SK-N-SH treated with all-trans-retinoic acid at 6 μM for 48 hours (cell line): ENCODE measurements around the gene ADGRF1.
A peak's percentile ranks its signal among the peaks of the same experiment; 100 is the strongest.
"Not testable (repeated sequence)": the region's sequence is repeated elsewhere in the genome, so short reads cannot be mapped to it uniquely, and the experiment has no call there.

Experiments
- ATAC-seq: fragments of 200-7000 bp; cut with Tn5 transposase; 3 replicates; pipeline ENCODE4 v1.9.1; 2020; ENCODE audit warnings: mild to moderate bottlenecking, moderate library complexity
- ARNTL ChIP-seq: fragments of 450-650 bp; formaldehyde crosslinking; IDR thresholded peaks from 2 replicates; pipeline ENCODE4 v1.5.0; 2020; ENCODE audit warnings: low read depth, mild to moderate bottlenecking, moderate library complexity, borderline replicate concordance
- CSDC2 ChIP-seq: fragments of 250-450 bp; sonication (Bioruptor Pico); IDR thresholded peaks from 2 replicates; pipeline ENCODE4 v1.5.0; 2020; ENCODE audit warnings: mild to moderate bottlenecking, moderate library complexity
- GLIS3 ChIP-seq: fragments of 250-450 bp; sonication (Bioruptor Pico); IDR thresholded peaks from 2 replicates; pipeline ENCODE4 v1.5.0; 2020; ENCODE audit warnings: mild to moderate bottlenecking, moderate library complexity
- ISL1 ChIP-seq: fragments of 250-450 bp; sonication (Bioruptor Pico); IDR thresholded peaks from 2 replicates; pipeline ENCODE4 v2.1.2; 2022; ENCODE audit warnings: mild to moderate bottlenecking, moderate library complexity
- OSR1 ChIP-seq: fragments of 250-450 bp; sonication (Bioruptor Pico); IDR thresholded peaks from 2 replicates; pipeline ENCODE4 v1.8.0; 2022; ENCODE audit warnings: moderate library complexity, mild to moderate bottlenecking, inconsistent platforms
- PATZ1 ChIP-seq: fragments of 250-450 bp; sonication (Bioruptor Pico); IDR thresholded peaks from 2 replicates; pipeline ENCODE4 v1.8.0; 2020; ENCODE audit warnings: mild to moderate bottlenecking, moderate library complexity, borderline replicate concordance
- POU6F1 ChIP-seq: fragments of 250-450 bp; sonication (Bioruptor Pico); IDR thresholded peaks from 2 replicates; pipeline ENCODE4 v1.8.0; 2021; ENCODE audit warnings: low read depth, mild to moderate bottlenecking, moderate library complexity, borderline replicate concordance
- RARB ChIP-seq: fragments of 250-450 bp; sonication (Bioruptor Pico); IDR thresholded peaks from 2 replicates; pipeline ENCODE4 v1.8.0; 2021; ENCODE audit warnings: mild to moderate bottlenecking, moderate library complexity
- SNAI2 ChIP-seq: fragments of 250-450 bp; sonication (Bioruptor Pico); IDR thresholded peaks from 2 replicates; pipeline ENCODE4 v1.5.0; 2020; ENCODE audit warnings: mild to moderate bottlenecking, moderate library complexity
- ZFP3 ChIP-seq: fragments of 250-450 bp; sonication (Bioruptor Pico); IDR thresholded peaks from 2 replicates; pipeline ENCODE4 v1.5.0; 2020; ENCODE audit warnings: mild to moderate bottlenecking, moderate library complexity
- ZNF70 ChIP-seq: fragments of 450-650 bp; formaldehyde crosslinking; IDR thresholded peaks from 2 replicates; pipeline ENCODE4 v1.5.0; 2020; ENCODE audit warnings: mild to moderate bottlenecking, moderate library complexity
- TF ChIP-seq, protein P1 (sequence below): fragments of 250-450 bp; sonication (Bioruptor Pico); IDR thresholded peaks from 2 replicates; pipeline ENCODE4 v1.5.0; 2020; ENCODE audit warnings: mild to moderate bottlenecking, moderate library complexity
- TF ChIP-seq, protein P2 (sequence below): fragments of 250-450 bp; sonication (Bioruptor Pico); IDR thresholded peaks from 2 replicates; pipeline ENCODE4 v1.5.1; 2020; ENCODE audit warnings: low read depth, mild to moderate bottlenecking, moderate library complexity
- TF ChIP-seq, protein P3 (sequence below): fragments of 250-450 bp; sonication (Bioruptor Pico); IDR thresholded peaks from 2 replicates; pipeline ENCODE4 v1.5.1; 2021; ENCODE audit warnings: mild to moderate bottlenecking, moderate library complexity

The ADGRF1 gene

GRCh38 chr6:47057830-47058540 lies 15.9 kb upstream of the ADGRF1 start:
- TF ChIP-seq CSDC2 (CRISPR knock-in tag) (no peak), ISL1 (peak; percentile 86)
- TF ChIP-seq, protein P1, sequence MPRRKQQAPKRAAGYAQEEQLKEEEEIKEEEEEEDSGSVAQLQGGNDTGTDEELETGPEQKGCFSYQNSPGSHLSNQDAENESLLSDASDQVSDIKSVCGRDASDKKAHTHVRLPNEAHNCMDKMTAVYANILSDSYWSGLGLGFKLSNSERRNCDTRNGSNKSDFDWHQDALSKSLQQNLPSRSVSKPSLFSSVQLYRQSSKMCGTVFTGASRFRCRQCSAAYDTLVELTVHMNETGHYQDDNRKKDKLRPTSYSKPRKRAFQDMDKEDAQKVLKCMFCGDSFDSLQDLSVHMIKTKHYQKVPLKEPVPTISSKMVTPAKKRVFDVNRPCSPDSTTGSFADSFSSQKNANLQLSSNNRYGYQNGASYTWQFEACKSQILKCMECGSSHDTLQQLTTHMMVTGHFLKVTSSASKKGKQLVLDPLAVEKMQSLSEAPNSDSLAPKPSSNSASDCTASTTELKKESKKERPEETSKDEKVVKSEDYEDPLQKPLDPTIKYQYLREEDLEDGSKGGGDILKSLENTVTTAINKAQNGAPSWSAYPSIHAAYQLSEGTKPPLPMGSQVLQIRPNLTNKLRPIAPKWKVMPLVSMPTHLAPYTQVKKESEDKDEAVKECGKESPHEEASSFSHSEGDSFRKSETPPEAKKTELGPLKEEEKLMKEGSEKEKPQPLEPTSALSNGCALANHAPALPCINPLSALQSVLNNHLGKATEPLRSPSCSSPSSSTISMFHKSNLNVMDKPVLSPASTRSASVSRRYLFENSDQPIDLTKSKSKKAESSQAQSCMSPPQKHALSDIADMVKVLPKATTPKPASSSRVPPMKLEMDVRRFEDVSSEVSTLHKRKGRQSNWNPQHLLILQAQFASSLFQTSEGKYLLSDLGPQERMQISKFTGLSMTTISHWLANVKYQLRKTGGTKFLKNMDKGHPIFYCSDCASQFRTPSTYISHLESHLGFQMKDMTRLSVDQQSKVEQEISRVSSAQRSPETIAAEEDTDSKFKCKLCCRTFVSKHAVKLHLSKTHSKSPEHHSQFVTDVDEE (CRISPR knock-in tag), result no peak
- no peak for ATAC-seq

DNA sequence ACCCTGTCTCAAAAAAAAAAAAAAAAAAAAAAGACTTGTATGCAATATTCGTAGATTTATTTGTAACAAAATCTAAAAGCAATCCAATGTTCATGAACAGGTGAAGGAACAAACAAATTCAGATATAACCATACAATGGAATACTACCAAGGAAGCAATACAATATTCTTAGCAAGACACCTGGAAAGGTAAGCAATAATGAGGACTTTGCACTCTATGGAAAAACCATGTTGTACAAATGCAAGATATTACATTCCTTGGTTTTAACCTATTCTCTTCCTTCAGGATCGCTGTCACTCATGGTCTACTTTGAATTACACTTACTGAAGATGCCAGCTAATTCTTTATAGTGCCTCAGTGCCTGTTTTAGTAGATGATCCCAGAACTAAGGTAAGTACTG lies 14.7 kb upstream of the ADGRF1 start:
- TF ChIP-seq, protein P1 (CRISPR knock-in tag), result no peak
- TF ChIP-seq, protein P2, sequence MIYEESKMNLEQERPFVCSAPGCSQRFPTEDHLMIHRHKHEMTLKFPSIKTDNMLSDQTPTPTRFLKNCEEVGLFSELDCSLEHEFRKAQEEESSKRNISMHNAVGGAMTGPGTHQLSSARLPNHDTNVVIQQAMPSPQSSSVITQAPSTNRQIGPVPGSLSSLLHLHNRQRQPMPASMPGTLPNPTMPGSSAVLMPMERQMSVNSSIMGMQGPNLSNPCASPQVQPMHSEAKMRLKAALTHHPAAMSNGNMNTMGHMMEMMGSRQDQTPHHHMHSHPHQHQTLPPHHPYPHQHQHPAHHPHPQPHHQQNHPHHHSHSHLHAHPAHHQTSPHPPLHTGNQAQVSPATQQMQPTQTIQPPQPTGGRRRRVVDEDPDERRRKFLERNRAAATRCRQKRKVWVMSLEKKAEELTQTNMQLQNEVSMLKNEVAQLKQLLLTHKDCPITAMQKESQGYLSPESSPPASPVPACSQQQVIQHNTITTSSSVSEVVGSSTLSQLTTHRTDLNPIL (CRISPR knock-in tag), result no peak
- no peak for TF ChIP-seq ARNTL (CRISPR knock-in tag)
- TF ChIP-seq PATZ1 (CRISPR knock-in tag), result no peak
- TF ChIP-seq POU6F1, result no peak
- no peak for TF ChIP-seq GLIS3 (CRISPR knock-in tag)
- no peak for TF ChIP-seq ZFP3 (CRISPR knock-in tag)
- TF ChIP-seq ZNF70, result no peak
- TF ChIP-seq SNAI2 (CRISPR knock-in tag), result no peak
- ATAC-seq, result no peak

DNA sequence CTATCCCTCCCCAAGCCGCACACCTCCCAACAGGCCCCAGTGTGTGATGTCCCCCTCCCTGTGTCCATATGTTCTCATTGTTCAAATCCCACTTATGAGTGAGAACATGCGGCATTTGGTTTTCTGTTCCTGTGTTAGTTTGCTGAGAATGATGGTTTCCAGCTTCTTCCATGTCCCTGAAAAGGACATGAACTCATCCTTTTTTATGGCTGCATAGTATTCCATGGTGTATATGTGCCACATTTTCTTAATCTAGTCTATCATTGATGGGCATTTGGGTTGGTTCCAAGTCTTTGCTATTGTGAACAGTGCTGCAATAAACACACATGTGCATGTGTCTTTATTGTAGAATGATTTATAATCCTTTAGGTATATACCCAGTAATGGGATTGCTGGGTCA lies 12.2 kb upstream of the ADGRF1 start:
- not testable (repeated sequence) for ATAC-seq

GRCh38 chr6:47048638-47049037 lies 6.5 kb upstream of the ADGRF1 start:
- ATAC-seq, result no peak
- TF ChIP-seq OSR1 (CRISPR knock-in tag) (no peak), RARB (CRISPR knock-in tag) (no peak), ZFP3 (CRISPR knock-in tag) (no peak), ISL1 (no peak), GLIS3 (CRISPR knock-in tag) (no peak)
- TF ChIP-seq, protein P3, sequence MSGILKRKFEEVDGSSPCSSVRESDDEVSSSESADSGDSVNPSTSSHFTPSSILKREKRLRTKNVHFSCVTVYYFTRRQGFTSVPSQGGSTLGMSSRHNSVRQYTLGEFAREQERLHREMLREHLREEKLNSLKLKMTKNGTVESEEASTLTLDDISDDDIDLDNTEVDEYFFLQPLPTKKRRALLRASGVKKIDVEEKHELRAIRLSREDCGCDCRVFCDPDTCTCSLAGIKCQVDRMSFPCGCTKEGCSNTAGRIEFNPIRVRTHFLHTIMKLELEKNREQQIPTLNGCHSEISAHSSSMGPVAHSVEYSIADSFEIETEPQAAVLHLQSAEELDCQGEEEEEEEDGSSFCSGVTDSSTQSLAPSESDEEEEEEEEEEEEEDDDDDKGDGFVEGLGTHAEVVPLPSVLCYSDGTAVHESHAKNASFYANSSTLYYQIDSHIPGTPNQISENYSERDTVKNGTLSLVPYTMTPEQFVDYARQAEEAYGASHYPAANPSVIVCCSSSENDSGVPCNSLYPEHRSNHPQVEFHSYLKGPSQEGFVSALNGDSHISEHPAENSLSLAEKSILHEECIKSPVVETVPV (CRISPR knock-in tag), result no peak
- TF ChIP-seq, all 23 proteins: peak for 0
